ENCODE data around the gene ABCG4.
"Not testable (repeated sequence)": the region's sequence is repeated elsewhere in the genome, so short reads cannot be mapped to it uniquely, and the experiment has no call there.

ABCG4 gene

GRCh38 chr11:119116235-119116594 lies 32.6 kb upstream of the ABCG4 start:
- DNase-seq (ENCODE audit: low read depth) = no peak

DNA sequence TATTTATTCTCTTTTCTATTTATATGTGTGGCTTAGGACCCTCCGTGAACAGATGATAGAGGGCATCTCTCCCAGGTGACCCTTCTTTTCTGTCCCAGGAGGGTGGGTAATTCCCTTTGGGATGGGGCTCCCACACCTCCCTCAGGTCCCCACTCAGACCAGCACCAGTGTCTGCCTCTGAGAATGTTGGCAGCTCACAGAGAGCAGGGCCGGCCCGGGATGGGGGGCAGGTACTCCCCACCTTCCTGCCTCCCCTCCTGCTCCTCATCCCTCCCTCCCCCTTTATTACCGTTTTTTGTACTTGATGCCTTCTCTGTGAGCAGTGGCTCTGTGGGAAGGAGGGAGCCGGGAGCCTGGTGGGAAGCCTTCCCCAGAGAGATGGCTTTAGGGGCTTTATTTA lies 32.3 kb upstream of the ABCG4 start:
- DNase-seq (ENCODE audit: low read depth) = no peak

DNA sequence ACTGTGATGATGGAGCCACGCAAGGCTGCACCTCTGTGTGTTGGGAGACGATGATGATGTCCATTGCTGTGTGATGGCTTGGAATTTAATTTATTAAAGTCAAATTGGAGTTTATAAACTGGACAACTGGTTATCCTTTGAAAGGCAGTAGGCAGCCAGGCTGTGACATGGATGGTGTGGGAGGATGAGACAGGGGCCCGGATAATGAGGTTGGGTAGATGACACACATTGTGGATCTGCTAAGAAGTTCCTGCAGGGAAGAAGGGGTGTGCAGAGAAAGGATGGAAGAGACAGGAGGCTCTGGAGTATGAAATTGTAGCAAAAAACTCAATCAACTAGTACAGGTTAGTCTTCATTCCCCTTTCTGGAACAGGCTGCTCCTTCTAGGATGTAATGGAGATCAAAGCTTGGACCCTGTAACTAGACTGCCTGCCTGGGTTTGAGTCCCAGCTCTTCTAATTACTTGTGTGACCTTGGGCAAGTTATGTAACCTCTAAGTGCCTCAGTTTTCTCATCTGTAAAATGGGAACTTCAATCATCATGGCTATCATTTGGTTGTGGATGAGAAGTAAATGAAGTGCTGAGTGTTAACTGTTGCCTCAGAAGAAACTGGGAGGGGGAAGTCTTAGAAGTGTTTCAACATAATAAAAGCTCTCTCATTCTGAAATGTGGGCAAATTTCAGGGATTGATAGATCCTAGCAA lies 31.7 kb upstream of the ABCG4 start:
- no peak for DNase-seq (ENCODE audit: low read depth)

DNA sequence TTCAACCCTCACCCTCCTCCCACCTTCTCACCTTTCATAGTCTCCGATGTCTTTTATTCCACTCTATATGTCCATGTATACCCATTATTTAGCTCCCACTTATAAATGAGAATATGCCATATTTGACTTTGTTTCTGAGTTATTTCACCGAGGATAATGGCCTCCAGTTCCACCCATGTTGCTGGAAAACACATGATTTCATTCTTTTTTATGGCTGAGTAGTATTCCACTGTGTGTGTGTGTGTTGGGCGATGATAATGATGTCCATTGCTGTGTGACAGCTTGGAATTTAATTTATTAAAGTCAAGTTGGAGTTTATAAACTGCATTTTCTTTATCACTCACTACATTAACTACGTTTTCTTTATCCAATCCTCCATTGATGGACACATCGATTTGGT lies 30.6 kb upstream of the ABCG4 start:
- DNase-seq (ENCODE audit: low read depth) = no peak

DNA sequence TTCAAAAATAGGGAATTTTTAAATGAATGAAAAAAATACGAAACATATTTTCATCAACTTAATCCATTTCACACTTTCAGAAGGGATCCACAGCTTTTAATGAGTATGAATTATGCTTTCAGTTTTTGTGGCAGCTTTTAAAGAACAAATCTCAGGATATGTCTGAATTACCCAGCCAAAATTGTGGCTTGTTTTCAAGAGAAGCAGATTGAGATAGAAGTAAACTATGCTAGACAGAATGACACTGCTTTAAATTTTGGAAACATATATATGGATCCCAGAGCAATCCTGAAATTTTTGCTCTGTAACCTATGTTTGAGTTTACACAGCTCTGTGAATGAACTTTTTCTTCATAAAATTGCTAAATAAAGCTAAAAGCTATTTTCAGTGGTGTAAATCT lies 29.9 kb upstream of the ABCG4 start:
- DNase-seq (ENCODE audit: low read depth) = no peak

- peak; percentile 58 for DNase-seq (ENCODE audit: low read depth)
Observed at GRCh38 chr11:119120639-119121007, 28.2 kb upstream of the ABCG4 start.

DNA sequence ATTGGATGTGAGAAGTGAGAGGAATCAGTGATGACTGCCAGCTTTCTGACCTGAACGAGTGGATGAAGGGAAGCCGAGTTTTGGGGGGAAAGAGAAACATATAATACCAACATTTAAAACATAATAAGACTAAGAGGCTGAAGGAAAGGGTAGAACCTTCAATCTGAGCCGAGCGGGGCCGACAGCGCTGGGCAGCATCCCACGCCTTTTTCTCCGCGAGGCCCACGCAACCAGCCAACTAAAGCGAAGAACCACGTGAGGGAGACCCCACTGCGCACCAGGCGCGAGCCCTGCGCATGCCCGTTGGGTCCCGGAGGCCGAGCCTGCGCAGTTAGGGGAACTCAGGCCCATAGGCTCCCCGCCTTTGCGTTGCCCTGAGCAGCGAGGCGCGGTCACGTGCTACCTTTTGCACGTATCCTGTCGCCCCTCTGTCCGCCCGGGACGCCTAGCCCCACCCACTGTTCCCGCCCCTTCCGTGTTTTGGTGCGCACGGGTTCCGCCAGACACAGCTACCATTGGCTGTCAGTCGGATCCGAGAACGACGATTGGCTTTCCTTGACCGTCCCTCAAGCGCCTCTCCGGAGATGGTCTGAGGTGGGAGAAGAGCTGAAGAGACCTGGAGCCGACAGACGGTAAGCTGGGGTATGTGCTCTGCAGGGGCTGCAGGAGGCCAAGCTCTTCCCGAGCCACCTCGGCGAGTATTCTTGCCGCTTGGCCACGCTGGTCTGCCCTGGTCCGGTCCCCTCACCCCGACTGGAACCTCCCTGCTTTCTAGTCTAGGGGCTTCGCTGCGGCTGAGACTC lies 27.6 kb upstream of the ABCG4 start, which contains the start of gene HINFP:
Gene HINFP (plus strand): TSS at position 573 of the 803 bp plus-strand sequence. CDS start 5,365 bp downstream, outside the sequence.
- DNase-seq (ENCODE audit: low read depth) = peak; percentile 99

GRCh38 chr11:119121811-119122124 lies 27.1 kb upstream of the ABCG4 start:
- DNase-seq (ENCODE audit: low read depth) = no peak

- no peak for DNase-seq (ENCODE audit: low read depth)
Observed at GRCh38 chr11:119125821-119126220, 23.0 kb upstream of the ABCG4 start.

DNA sequence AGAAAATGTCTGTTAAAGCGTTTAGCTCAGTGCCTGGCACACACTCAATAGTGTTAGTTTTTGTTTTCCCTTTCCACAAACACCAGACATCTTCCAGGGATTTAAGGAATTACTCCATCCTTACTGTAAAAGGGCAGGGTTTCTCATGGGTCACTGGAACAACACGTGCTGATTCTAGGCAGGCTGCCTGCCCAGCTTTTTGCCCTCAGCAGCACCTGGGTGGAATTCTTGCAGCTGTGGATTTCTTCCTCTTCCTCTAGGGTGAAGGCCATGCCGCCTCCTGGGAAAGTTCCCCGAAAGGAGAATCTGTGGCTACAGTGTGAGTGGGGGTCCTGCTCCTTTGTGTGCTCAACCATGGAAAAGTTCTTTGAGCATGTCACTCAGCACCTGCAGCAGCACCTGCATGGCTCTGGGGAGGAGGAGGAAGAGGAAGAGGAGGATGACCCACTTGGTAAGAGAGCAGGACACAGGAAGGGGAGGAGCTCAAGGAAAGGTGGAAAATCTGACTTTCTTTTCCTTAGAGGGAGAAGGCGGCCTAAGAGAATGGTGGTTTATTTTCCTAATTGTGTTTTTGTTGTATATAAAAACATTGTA lies 22.1 kb upstream of the ABCG4 start:
- no peak for DNase-seq (ENCODE audit: low read depth)

DNA sequence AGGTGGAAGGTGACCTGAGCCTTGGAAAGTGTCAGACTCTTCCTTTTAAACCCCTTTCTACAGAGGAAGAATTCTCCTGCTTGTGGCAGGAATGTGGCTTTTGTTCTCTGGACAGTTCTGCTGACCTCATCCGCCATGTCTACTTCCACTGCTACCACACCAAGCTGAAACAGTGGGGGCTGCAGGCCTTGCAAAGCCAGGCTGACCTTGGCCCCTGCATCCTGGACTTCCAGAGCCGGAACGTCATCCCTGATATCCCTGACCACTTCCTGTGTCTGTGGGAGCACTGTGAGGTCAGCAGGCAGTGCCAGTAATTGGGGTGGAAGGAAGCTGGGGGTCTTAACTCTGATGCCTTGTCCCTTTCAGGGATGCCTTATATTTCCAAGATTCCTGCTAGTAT lies 18.2 kb upstream of the ABCG4 start:
- DNase-seq (ENCODE audit: low read depth) = peak; percentile 37

GRCh38 chr11:119134389-119134978 lies 14.4 kb upstream of the ABCG4 start:
- no peak for DNase-seq (ENCODE audit: low read depth)

GRCh38 chr11:119139276-119139675 lies 9.6 kb upstream of the ABCG4 start:
- DNase-seq (ENCODE audit: low read depth) = not testable (repeated sequence)

DNA sequence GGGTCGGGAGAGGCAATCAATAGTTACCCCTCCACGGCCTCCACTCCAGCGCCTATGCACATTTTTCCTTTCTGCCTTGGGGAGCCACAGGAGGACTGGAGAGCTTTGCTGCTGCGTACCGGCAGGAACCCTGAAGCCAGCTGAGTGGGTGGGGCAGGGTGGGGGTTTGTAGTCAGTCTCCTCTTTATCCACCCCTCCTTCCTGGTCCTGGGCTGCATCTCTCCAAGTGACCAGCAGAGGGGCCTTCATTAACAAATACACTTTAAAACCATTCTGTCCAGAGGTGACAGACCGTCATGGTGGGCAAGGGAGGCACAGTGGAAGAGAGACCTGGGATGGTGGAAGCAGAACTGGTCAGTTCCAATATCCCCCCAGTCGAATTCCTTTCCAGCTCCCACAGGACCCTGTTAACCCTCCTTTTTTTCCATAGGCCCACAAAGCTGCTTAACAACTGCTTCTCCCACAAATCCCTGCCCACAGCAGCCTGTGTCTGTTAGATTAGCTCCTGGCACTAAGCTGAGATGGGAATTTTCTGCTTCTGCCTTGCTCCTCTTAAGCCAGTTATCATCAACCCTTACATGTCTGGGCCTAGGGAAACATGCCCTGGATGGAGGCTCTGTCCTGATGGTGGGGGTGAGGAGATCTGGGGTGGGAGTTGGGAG lies 3.9 kb upstream of the ABCG4 start:
- DNase-seq (ENCODE audit: low read depth) = peak; percentile 77

- no peak for DNase-seq (ENCODE audit: low read depth)
Observed at GRCh38 chr11:119145551-119145950, 3.3 kb upstream of the ABCG4 start.

- DNase-seq (ENCODE audit: low read depth) = no peak
Observed at GRCh38 chr11:119147604-119148333, 1.1 kb upstream of the ABCG4 start.

DNA sequence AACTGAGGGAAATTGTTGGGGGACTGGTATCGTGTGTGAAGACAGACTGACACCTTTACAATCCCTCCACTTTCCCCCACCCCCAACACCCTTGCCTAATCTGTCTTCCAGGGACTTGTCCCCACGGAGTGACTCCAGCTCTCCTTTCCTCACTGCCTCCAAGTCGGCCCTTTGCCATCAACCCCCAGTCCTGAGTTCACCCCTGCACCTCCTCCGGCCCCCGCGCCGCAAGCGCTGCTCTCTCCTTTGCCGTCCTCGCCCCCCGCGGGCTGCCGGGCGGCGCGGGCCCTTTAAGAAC lies 183 bp upstream of the ABCG4 start:
- no peak for DNase-seq (ENCODE audit: low read depth)

GRCh38 chr11:119149786-119150275 lies 979 bp downstream of the ABCG4 start:
- no peak for DNase-seq (ENCODE audit: low read depth)

DNA sequence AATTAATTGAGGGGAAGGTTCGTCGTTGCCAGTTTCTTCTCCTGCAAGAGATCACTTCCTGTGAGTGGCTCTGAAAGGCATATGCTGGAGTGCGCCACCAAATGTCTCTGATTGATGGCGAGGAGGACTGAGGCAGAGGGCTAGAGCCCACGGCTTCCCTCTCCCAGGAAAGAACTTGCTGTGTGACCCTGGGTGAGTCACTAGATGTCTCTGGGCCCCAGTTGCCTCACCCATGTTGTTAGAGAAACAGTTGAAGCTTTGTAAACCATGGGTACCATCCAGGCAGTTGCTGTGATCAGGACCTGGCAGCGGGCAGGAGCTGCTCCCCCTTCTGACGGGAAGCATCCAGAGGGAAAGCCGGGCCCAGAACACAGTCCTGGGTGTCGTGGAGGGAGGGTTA lies 3.2 kb downstream of the ABCG4 start:
- DNase-seq (ENCODE audit: low read depth) = no peak

GRCh38 chr11:119152604-119153003 lies 3.8 kb downstream of the ABCG4 start:
- DNase-seq (ENCODE audit: low read depth) = no peak

GRCh38 chr11:119153049-119153818 lies 4.4 kb downstream of the ABCG4 start:
- DNase-seq (ENCODE audit: low read depth) = no peak
